HCT116 (cell line): Measurements from ENCODE around the gene FMN1. TPM values are rescaled to one million over a fixed set of nuclear protein-coding genes. Genes with fewer than 3 reads are reported as not detected.

Experiments
- ATAC-seq: fragments of 200-7000 bp; cut with Tn5 transposase; 2 replicates; pipeline ENCODE4 v1.9.1; 2020; ENCODE audit warnings: mild to moderate bottlenecking, moderate library complexity
- BruUV-seq: library from RNA; stranded (reverse); fragments of 400-500 nt; replicated peaks from 2 replicates; lab custom pipeline; 2021; lab: Mats Ljungman, UMichigan
- CTCF ChIA-PET: fragments of 300-600 bp; sonication (Branson Sonifier 250); formaldehyde crosslinking; loops from one replicate; lab custom pipeline; 2021; ENCODE audit warnings: antibody characterized with exemption; lab: Charles Lee
- POLR2A ChIA-PET: fragments of 300-600, 350-600 bp; sonication (Branson Sonifier 250); formaldehyde crosslinking; loops from one replicate; lab custom pipeline; 2021; ENCODE audit warnings: antibody characterized with exemption; lab: Charles Lee
- RAD21 ChIA-PET, 2 experiments: fragments of 300-600 bp; sonication (Branson Sonifier 250); formaldehyde crosslinking; loops; one replicate each; lab custom pipeline; 2023; ENCODE audit warnings: low total read pairs in 2 of 2; ENCODE audit not compliant: uncharacterized antibody in 2 of 2, unreplicated experiment in 2 of 2, low non-redundant PET in 1 of 2; lab: Charles Lee
- DNase-seq: peaks from one replicate; pipeline ENCODE4 v3.0.0-alpha.2; 2010; ENCODE audit warnings: low read depth, low spot score
- H2AFZ ChIP-seq: fragments of 200-600 bp; shearing (Covaris generic), sonication (generic); 2 replicates; pipeline ENCODE4 v1.6.1; 2017; ENCODE audit warnings: low read depth, mixed run types, mixed read lengths, antibody characterized with exemption, low read length; ENCODE audit not compliant: poor library complexity, severe bottlenecking
- H3K27ac ChIP-seq: 2 replicates; pipeline ENCODE4 v1.5.1; 2012; ENCODE audit warnings: low read depth, low read length
- H3K27me3 ChIP-seq: fragments of 200-600 bp; sonication (generic); 2 replicates; pipeline ENCODE4 v1.6.1; 2016; ENCODE audit warnings: mixed run types, low read length, mixed read lengths; ENCODE audit not compliant: insufficient read depth
- H3K36me3 ChIP-seq, 2 experiments: fragments of 200-500 bp in 1 of 2; fragments of 200-600 bp in 1 of 2; sonication (Bioruptor generic) in 1 of 2; sonication (generic) in 1 of 2; 2 replicates each; pipeline versions ENCODE4 v1.5.1 to v1.6.1; 2014 to 2016; ENCODE audit warnings: low read length in 2 of 2, inconsistent platforms in 1 of 2, mixed read lengths in 1 of 2, mixed run types in 1 of 2; ENCODE audit not compliant: insufficient read depth in 2 of 2, control insufficient read depth in 1 of 2
- H3K4me1 ChIP-seq, 2 experiments: fragments of 200-600 bp in 1 of 2; sonication (generic) in 1 of 2; 2 replicates each; pipeline versions ENCODE4 v1.5.1 to v1.6.1; 2012 to 2017; ENCODE audit warnings: low read length in 2 of 2, inconsistent platforms in 1 of 2, mild to moderate bottlenecking in 1 of 2, mixed read lengths in 1 of 2, mixed run types in 1 of 2, moderate library complexity in 1 of 2; ENCODE audit not compliant: insufficient read depth in 2 of 2, control insufficient read depth in 1 of 2
- H3K4me2 ChIP-seq: fragments of 200-600 bp; sonication (generic); 2 replicates; pipeline ENCODE4 v1.6.1; 2017; ENCODE audit warnings: mixed run types, low read length, mixed read lengths
- H3K4me3 ChIP-seq, 2 experiments: fragments of 200-600 bp in 1 of 2; sonication (generic) in 1 of 2; replicated peaks in 1 of 2; 2 replicates each; pipeline ENCODE4 v1.5.1; 2011 to 2016; ENCODE audit warnings: low read length in 2 of 2, control low read depth in 1 of 2, low read depth in 1 of 2, mild to moderate bottlenecking in 1 of 2, mixed read lengths in 1 of 2, mixed run types in 1 of 2
- H3K79me2 ChIP-seq: fragments of 200-600 bp; sonication (generic); 2 replicates; pipeline ENCODE4 v1.6.1; 2017; ENCODE audit warnings: mild to moderate bottlenecking, mixed run types, low read length, moderate library complexity, mixed read lengths; ENCODE audit not compliant: insufficient read depth
- H3K9ac ChIP-seq: fragments of 200-600 bp; sonication (generic); 2 replicates; pipeline ENCODE4 v1.6.1; 2016; ENCODE audit warnings: low read length, mixed read lengths
- H3K9me2 ChIP-seq: fragments of 200-600 bp; sonication (generic), shearing (Covaris generic); 2 replicates; pipeline ENCODE4 v1.6.1; 2017; ENCODE audit warnings: mixed run types, mild to moderate bottlenecking, moderate library complexity; ENCODE audit not compliant: insufficient read depth
- H3K9me3 ChIP-seq, 2 experiments: fragments of 200-500 bp in 1 of 2; fragments of 200-600 bp in 1 of 2; sonication (Bioruptor generic) in 1 of 2; sonication (generic) in 1 of 2; 2 replicates each; pipeline ENCODE4 v1.6.1; 2014 to 2017; ENCODE audit warnings: low read length in 2 of 2, mixed read lengths in 2 of 2, inconsistent platforms in 1 of 2, low read depth in 1 of 2, mild to moderate bottlenecking in 1 of 2, mixed run types in 1 of 2, moderate library complexity in 1 of 2; ENCODE audit not compliant: control insufficient read depth in 1 of 2, insufficient read depth in 1 of 2
- H4K20me1 ChIP-seq: fragments of 200-600 bp; sonication (generic), shearing (Covaris generic); 2 replicates; pipeline ENCODE4 v1.6.1; 2017; ENCODE audit warnings: mixed run types, mild to moderate bottlenecking, moderate library complexity; ENCODE audit not compliant: insufficient read depth
- CBX3 ChIP-seq: IDR thresholded peaks from 2 replicates; pipeline ENCODE4 v1.6.1; 2012; ENCODE audit warnings: low read depth
- CEBPB ChIP-seq: IDR thresholded peaks from 2 replicates; pipeline ENCODE4 v1.6.1; 2012; ENCODE audit warnings: low read depth
- EGR1 ChIP-seq: IDR thresholded peaks from 2 replicates; pipeline ENCODE4 v1.6.1; 2012; ENCODE audit warnings: low read depth
- ELF1 ChIP-seq: IDR thresholded peaks from 2 replicates; pipeline ENCODE4 v1.6.1; 2012; ENCODE audit warnings: low read depth, borderline replicate concordance
- EZH2 ChIP-seq: fragments of 200-600 bp; sonication (generic); IDR thresholded peaks from 2 replicates; pipeline ENCODE4 v1.6.1; 2017; ENCODE audit warnings: antibody characterized with exemption, mixed run types
- EZH2phosphoT487 ChIP-seq: fragments of 200-600 bp; IDR thresholded peaks from 2 replicates; pipeline ENCODE4 v1.6.1; 2018; ENCODE audit warnings: antibody characterized with exemption, borderline replicate concordance
- FOSL1 ChIP-seq: IDR thresholded peaks from 2 replicates; pipeline ENCODE4 v1.6.1; 2012; ENCODE audit warnings: low read depth
- POLR2A ChIP-seq: IDR thresholded peaks from 2 replicates; pipeline ENCODE4 v1.7.0; 2011; ENCODE audit warnings: borderline replicate concordance; ENCODE audit not compliant: insufficient read depth, insufficient read length; ENCODE audit errors: extremely low read depth
- SP1 ChIP-seq: IDR thresholded peaks from 2 replicates; pipeline ENCODE4 v1.6.1; 2012; ENCODE audit warnings: low read depth
- SRF ChIP-seq: IDR thresholded peaks from 2 replicates; pipeline ENCODE4 v1.6.1; 2012; ENCODE audit warnings: low read depth
- TCF7L2 ChIP-seq: IDR thresholded peaks from 2 replicates; pipeline ENCODE4 v1.7.0; 2011; ENCODE audit warnings: borderline replicate concordance, inconsistent platforms; ENCODE audit not compliant: insufficient read depth, insufficient read length; ENCODE audit errors: extremely low read depth
- YY1 ChIP-seq: IDR thresholded peaks from 2 replicates; pipeline ENCODE4 v1.6.1; 2011; ENCODE audit warnings: low read length, low read depth, moderate library complexity, mild to moderate bottlenecking; ENCODE audit not compliant: insufficient replicate concordance; ENCODE audit errors: extremely low read depth
- ZFX ChIP-seq: fragments of 450-650 bp; IDR thresholded peaks from 2 replicates; pipeline ENCODE4 v1.6.1; 2017
- intact Hi-C: fragments of 100-400 bp; cut with micrococcal nuclease; formaldehyde crosslinking; loops from 2 replicates; pipeline ENCODE4 v1.10.0; 2022
- total RNA-seq: library from RNA; stranded (reverse); gene quantifications from one replicate; pipeline ENCODE4 v1.2.1, GENCODE V29; 2021; ENCODE audit not compliant: unreplicated experiment
- TF ChIP-seq, protein P1 (sequence below): IDR thresholded peaks from 2 replicates; pipeline ENCODE4 v1.6.1; 2012
- TF ChIP-seq, protein P2 (sequence below): IDR thresholded peaks from 2 replicates; pipeline ENCODE4 v1.6.1; 2012
- TF ChIP-seq, protein P3 (sequence below): IDR thresholded peaks from 2 replicates; pipeline ENCODE4 v1.6.1; 2012; ENCODE audit warnings: low read depth

FMN1 gene
- total RNA-seq, 1 experiment from 2014 or later, result 0.39 TPM

DNA sequence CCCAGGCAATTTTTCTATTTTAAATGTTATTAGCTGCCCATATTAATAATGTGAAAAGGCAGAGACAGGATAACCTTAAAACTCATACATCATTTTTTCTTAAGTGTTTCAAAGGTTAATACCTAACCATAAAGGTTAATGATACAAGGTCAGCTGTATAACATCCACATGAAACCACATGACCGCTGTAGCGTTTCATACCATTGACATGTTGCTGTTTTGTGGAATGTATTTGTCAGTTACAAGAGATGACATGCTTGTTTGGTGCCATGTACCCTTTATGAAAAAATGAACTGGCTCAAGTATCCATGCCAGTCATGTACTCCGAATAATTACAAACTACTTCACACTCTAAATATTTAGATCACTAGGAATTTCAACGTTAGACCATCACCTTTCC is 207.4 kb downstream of the FMN1 start:
- Histone ChIP-seq H3K9me2 (no peaks in the 10 kb centered on the region), H3K4me3 (no peak overlapping the region), H2AFZ (no peak overlapping the region), H4K20me1 (no peaks in the 10 kb centered on the region), H3K4me1 (no peaks in the 10 kb centered on the region), H3K27me3 (no peaks in the 10 kb centered on the region), H3K27ac (no peak overlapping the region), H3K4me2 (no peak overlapping the region), H3K36me3 (no peaks in the 10 kb centered on the region), H3K79me2 (no peaks in the 10 kb centered on the region), H3K9me3 (no peaks in the 10 kb centered on the region), H3K9ac (no peak overlapping the region)
- ChIA-PET CTCF (no interaction called here), RAD21 (no interaction called here), POLR2A (no interaction called here)
- DNase-seq, result no peak
- TF ChIP-seq FOSL1, result no peak
- no peak for TF ChIP-seq EZH2phosphoT487
- TF ChIP-seq, protein P1, sequence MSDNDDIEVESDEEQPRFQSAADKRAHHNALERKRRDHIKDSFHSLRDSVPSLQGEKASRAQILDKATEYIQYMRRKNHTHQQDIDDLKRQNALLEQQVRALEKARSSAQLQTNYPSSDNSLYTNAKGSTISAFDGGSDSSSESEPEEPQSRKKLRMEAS, result no peak
- TF ChIP-seq CEBPB, result no peak
- TF ChIP-seq EZH2, result no peak
- TF ChIP-seq SRF, result no peak
- TF ChIP-seq ELF1, result no peak
- TF ChIP-seq YY1, result no peak
- TF ChIP-seq CBX3, result no peak
- no peak for TF ChIP-seq SP1
- no peak for TF ChIP-seq EGR1
- ATAC-seq, result no peak
- BruUV-seq, result no TSS peak
- intact Hi-C loops, result no loop called here

DNA sequence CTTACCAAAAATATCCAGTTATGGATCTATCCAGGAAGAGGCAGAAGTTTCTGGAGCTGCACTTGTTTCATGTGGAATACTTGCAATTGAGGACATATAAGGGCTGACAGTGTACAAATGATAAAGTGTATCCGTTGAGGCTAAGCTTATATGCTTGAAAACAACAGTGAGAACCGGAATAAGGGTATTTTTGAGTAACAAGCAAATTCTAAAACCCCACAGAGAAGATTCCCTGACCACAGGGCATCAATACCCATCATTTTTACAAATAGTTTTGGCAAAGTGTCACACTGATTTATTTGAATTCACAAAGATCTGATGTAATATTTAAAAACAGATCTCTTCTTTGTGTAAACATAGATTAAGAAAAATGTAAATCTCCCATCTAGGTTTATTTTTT is 208.4 kb downstream of the FMN1 start:
- RAD21 ChIA-PET, result no interaction called here
- H3K4me1 ChIP-seq, result no peaks in the 10 kb centered on the region
- H3K4me3 ChIP-seq, result no peak overlapping the region
- H3K27ac ChIP-seq, result no peak overlapping the region
- H3K27me3 ChIP-seq, result no peaks in the 10 kb centered on the region
- BruUV-seq, result no TSS peak
- H3K36me3 ChIP-seq, result no peaks in the 10 kb centered on the region
- H3K4me2 ChIP-seq, result no peak overlapping the region
- H3K9ac ChIP-seq, result no peak overlapping the region
- no peaks in the 10 kb centered on the region for H3K9me2 ChIP-seq
- H4K20me1 ChIP-seq, result no peaks in the 10 kb centered on the region
- POLR2A ChIA-PET, result no interaction called here
- H3K9me3 ChIP-seq, result no peaks in the 10 kb centered on the region
- no peaks in the 10 kb centered on the region for H3K79me2 ChIP-seq
- intact Hi-C loops, result no loop called here
- CTCF ChIA-PET, result no interaction called here
- no peak overlapping the region for H2AFZ ChIP-seq
- no peak for DNase-seq
- TF ChIP-seq POLR2A (no peak), CEBPB (no peak), CBX3 (no peak), SP1 (no peak), ELF1 (no peak), EZH2phosphoT487 (no peak), SRF (no peak), ZFX (no peak), TCF7L2 (no peak)
- TF ChIP-seq, protein P2, sequence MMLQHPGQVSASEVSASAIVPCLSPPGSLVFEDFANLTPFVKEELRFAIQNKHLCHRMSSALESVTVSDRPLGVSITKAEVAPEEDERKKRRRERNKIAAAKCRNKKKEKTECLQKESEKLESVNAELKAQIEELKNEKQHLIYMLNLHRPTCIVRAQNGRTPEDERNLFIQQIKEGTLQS, result no peak
- TF ChIP-seq, protein P3, sequence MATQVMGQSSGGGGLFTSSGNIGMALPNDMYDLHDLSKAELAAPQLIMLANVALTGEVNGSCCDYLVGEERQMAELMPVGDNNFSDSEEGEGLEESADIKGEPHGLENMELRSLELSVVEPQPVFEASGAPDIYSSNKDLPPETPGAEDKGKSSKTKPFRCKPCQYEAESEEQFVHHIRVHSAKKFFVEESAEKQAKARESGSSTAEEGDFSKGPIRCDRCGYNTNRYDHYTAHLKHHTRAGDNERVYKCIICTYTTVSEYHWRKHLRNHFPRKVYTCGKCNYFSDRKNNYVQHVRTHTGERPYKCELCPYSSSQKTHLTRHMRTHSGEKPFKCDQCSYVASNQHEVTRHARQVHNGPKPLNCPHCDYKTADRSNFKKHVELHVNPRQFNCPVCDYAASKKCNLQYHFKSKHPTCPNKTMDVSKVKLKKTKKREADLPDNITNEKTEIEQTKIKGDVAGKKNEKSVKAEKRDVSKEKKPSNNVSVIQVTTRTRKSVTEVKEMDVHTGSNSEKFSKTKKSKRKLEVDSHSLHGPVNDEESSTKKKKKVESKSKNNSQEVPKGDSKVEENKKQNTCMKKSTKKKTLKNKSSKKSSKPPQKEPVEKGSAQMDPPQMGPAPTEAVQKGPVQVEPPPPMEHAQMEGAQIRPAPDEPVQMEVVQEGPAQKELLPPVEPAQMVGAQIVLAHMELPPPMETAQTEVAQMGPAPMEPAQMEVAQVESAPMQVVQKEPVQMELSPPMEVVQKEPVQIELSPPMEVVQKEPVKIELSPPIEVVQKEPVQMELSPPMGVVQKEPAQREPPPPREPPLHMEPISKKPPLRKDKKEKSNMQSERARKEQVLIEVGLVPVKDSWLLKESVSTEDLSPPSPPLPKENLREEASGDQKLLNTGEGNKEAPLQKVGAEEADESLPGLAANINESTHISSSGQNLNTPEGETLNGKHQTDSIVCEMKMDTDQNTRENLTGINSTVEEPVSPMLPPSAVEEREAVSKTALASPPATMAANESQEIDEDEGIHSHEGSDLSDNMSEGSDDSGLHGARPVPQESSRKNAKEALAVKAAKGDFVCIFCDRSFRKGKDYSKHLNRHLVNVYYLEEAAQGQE, result no peak
- ATAC-seq, result no peak
